Activated T-cell treated with anti-CD3 and anti-CD28 coated beads, Interleukin-2, amount 50 U/mL, for 1 hour (primary cell): Measurements from ENCODE around the gene TELO2.

ENCODE experiments used
- DNase-seq: peaks from one replicate; pipeline ENCODE4 v3.0.0-alpha.2; 2020

TELO2 gene

DNA sequence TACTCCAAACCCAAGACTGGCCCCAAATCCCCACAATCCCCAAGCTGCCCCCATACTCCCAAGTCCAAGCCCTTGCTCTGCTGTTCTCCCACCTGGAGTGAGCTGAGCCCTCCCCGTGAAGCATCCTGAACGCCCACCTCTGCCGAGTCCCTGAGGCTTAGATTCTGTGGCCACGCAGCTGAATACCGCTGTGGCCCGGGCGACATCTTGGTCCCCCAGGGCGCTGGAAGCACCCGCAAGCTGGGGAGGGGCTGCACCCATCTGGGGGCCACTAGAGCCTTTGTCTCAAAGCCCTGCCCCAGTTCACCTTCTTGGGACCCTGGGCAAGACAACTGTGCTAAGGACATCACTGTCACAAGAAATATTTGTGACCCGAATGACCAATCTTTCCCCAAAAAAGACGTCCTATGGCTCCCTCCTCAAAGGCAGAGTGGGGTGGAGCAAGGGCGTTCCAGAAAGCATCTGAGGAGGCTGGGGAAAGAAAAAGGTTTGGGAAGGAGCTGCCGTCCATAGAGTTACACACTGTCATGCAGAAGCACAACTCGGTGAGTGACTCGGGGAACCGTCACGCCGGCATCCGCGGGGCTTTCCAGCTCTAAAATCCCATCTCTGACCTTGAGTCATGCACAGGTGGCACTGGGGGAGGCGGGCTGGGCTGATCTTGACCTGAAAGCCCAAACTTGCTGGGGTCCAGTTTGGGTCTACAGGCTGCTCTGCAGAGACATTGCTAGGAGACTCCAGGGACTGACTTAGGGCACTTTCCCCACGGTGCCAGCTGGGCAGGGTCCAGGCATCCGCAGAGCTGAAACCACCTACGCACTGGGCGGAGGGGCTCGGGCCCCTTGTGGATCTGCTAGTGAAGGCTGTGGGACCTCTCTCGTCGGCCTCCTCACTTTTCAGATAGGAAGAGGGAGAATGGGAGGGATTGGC is 11.0 kb upstream of the TELO2 start:
- no peak for DNase-seq

DNA sequence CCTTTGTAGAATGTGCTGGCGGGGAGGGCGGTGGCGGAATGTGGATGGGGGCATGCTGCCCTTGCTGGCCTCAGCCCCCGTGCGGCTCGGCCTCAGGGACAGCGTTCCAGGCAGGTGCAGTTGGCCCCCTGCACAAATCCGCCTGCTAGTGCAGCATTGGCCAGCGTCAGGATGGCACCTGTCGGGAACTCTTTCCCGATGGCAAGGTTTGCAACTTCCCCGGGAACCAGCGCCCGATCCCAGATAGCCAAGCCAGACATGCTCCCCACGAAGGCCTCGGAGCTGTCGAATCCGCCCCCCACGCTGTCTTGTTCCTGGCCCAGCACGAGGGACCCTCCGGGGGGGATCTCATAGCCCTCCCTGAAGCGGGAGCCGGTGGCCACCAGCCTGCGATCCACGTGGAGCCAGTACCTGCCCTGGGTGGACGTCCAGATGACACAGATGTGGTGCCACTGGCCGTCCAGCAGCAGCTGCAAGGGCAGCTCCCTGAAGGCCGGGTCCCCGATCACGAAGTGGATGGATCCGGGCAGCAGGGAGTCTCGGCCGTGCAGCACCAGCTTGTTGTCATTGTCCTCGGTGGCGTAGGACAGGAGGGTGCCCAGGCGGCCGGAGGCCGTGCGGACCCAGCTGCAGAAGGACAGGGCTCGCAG is 7.2 kb upstream of the TELO2 start:
- DNase-seq, result no peak

DNA sequence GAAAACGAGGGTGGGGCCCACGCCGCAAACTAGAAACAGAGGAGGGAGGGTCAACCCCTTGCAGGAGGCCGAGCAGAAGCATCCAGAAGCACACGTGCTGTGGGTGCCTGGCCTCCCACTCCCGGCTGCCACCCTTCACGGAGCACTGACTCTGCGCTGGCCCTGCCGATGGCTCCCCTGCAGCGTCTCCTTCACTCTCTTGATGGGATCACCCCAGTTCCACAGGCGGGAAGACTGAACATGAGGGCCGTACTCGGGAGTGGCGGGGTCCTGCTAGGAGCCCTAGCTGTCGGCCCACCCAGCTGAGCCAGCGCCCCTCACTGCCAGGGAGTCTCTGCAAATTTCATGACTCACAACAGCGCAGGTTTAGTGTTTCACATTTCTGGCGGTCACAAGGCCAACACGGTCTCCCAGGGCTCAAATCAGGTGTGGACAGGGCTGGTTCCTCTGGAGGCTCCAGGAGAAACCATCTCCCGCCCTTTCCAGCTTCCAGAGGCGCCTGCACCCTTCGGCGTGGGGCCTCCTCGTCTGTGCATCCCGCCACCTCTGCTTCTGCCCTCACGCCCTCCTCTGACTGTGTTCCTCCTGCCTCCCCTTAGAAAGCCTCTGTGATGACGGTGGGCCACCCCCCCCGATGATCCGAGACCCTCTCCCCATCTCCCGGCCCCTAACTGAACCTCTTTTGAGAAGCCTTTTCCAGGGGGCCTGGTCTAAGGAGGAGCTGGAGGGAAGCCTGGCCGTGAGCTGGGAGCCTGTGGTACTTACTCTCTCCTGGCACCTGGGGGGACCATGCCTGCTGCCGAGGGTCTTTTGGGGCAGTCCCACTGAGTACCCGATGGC is 6.4 kb upstream of the TELO2 start:
- no peak for DNase-seq

DNA sequence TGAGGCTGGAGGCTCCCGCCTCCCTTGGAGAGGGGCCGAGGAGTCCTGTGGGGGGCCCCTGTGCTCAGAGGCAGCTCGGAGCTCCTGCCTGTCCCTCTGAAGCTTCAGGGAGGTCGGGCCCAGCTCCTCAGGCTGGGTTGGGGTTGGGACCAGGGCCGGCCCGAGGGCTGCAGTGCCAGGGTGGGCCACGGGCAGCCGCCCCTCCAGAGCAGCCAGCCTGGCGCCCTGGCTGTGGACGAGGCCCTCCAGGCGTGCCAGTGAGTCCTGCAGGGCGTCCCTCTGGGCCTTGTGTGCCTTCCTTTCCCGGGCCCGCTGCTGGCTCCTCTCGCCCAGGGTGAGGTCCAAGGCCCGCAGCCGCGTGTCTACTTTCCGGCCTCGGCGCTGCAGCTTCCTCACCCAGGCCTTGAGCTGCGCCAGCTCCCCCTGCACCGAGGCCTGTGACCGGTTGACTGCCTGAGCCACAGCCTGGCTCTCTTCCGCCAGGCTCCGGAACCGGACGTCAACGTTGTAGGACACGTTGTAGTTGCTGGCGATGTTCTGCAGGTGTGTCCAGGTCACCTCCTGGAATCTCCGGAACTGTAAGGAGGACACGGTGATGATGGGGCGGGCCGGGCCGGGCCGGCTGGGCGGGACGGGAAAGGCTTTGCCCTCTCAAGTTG is 5.6 kb upstream of the TELO2 start:
- DNase-seq, result no peak

DNA sequence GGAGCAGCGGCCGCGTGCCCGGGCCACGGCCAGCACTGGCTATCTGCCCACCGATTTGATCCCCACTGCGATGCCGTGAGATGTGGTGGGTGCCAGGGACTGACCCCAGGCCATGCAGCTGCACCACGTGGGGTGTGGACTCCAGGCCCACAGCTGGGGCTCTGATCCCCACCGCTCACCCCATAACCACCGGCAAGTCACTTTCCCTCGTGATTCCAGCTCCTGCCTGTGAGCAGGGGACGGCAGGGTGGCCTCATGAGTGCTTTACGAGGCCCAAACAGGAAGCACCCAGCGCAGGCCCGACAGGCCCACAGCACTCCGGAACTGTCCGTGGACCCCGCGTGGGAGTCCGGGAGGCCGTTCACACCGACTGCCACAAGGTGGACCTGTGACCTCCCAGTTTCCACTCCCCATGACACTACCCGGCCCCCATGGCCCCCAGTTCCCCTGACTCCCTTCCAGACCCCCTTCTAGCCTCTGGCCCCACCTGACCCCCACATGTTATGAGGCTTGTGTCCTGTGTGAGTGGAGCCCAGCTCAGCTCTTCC is 5.0 kb upstream of the TELO2 start:
- DNase-seq, result no peak

DNA sequence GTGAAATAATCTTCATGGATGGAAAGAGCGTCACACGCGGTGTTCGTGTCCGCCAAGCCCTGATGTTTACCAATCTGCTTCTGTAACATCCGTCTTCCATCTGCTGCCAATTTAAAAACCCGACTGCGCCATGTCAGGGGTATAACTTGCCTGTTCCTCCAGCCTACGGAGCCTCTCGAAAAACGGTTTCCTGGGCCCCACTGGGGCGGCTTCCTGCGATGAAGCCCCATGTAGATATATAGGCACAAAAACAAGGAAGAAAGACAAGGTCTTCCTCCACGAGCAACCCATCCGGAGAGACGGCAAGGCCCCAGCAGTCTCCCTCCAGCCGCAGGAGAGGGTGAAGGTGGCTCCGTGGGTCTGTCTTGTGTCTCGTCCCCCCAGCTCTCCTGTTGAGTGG is 4.5 kb upstream of the TELO2 start, which contains the start of gene PTX4:
PTX4 (minus strand) TSS at position 326 of the 400 bp plus-strand sequence; CDS start at position 291, 35 bp downstream.
- DNase-seq, result no peak

DNA sequence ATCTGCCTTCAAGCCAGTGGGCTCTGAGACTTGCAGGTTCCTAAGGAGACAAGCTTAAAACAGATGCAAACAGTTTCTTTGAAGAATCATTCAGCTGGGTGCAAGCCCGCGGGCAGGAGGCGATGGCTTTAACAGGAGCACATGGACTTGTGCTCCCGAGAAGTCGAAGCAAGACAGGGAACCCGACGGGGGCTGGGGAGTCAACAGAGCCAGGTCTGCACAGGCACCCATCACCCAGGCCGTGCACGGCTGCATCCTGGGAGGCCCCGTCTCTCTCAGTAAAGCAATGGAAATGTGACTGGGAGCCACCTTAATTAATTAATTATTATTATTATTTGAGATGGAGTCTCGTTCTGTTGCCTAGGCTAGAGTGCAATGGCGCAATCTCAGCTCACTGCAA is 4.1 kb upstream of the TELO2 start:
- DNase-seq, result no peak

DNA sequence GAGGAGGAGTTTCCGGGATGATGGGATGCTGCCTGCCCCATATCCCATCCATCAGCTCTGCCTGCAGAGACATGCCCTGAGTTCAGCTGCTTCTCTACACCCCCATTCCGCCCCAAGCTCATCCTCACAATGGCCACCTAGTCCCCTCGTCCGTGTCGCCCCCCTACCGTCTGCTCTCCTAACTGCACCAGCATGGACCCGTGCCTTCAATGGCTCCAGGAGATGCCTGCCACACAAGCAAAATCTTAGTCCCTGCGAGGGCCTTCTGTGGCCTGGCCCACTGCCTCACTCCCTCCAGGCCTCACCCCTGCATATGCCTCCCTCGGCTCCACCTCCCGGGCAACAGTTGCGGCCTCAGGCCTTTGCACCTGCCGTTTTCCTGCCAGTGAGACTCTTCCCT is 1.8 kb upstream of the TELO2 start:
- no peak for DNase-seq

DNA sequence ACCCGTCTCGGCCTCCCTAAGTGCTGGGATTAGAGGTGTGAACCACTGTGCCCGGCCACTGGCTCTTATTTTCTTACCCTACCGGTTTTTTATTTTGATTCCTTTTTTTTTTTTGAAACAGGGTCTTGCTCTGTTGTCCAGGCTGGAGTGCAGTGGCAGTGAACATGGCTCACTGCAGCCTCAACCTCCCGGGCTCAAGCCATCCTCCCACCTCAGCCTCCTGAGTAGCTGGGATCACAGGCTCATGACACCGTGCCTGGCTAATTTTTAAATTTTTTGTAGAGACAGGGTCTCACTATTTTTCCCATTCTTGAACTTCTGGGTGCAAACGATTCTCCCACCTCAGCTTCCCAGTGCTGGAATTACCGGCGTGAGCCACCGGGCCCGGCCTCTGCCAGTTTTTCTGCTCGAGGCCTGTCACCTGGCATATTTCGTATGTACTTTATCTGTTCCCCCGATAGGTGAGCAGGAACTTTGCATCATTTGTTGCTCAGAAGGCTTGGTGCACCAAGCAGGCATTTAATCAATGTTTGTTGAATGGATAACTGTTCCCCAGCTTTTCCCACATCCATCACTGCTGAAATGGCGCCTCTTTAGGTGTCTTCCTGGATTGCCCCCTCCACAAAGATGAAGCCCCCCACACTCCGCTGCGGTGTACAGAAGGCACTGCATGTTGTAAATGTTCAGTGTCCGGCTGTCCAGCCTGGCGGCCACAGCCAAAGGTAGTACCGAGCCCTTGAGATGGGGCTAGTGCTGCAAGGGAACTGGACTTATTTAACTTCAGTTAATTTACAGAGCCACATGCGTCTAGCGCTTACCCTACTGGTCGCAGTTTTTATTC is 858 bp upstream of the TELO2 start:
- DNase-seq, result no peak

DNA sequence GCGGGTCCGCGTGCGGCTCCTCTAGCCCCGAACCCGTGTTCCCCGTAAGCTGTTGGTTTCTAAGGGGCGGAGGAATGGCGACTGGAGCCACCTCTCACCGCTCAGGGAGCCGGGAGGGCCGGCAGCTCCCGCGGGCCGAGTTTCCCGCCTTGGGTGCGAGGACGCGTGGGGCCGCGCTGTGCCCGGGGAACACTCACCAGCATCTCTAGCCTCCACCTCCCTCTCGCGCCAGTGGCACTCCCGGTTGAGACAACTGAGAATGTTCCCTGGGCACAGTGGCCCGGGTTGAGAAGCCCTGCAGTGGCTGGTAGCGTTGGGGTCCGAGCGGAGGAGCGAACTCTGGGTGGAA is 560 bp downstream of the TELO2 start:
- DNase-seq, result no peak

DNA sequence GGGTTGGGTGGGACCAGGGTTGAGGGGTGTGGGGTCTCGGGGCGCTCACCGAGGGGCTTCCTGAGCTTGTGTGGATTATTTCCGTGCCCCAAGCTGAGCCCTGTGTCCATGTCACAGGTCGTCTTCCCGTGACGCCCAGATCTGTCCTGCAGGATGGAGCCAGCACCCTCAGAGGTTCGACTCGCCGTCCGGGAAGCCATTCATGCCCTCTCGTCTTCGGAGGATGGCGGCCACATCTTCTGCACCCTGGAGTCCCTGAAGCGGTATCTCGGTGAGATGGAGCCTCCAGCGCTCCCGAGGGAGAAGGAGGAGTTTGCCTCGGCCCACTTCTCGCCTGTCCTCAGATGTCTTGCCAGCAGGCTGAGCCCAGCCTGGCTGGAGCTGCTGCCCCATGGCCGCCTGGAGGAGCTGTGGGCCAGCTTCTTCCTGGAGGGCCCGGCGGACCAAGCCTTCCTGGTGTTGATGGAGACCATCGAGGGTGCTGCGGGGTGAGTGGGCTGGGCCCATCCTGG is 1.0 kb downstream of the TELO2 start:
- DNase-seq, result no peak

DNA sequence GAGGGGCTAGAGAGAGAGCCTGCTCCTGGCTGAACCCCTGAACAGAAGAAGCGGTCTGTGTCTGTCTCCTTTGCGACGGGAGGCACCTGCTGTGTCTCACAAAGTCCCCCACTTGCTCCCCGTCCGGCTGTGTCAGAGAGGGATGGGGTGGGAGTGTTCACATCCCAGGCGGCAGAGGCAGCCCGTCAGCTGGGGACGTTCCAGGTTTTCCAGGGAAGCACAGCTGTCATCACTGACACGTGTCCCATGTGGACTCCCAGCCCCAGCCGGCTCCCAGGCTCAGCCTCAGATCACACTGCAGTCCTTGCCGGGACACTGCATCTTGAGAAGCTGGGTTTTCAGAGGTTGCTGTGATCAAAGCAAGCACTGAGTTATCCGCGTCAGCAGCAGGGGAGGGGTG is 1.6 kb downstream of the TELO2 start:
- no peak for DNase-seq

DNA sequence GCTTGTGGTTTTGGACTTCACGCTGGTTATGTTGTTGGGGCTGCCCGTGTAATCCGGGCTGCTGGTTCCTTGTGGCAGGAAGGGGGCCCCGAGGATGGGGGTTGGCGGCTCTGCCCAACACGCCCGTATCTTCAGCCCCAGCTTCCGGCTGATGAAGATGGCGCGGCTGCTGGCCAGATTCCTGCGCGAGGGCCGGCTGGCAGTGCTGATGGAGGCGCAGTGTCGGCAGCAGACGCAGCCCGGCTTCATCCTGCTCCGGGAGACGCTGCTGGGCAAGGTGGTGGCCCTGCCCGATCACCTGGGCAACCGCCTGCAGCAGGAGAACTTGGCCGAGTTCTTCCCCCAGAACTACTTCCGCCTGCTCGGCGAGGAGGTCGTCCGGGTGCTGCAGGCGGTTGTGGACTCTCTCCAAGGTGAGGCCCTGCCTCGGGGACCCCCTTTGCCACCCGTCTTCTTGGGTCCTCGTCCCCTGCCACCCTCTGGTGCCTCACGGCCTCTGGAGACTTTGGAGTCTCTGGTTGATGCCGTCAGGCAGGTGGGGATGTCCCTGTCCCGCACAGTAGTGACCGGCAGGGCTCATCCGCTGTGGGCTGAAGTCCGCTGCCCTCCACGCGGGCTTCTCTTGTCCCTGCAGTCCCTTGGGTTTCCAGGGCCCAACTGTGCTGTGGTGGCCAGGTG is 2.2 kb downstream of the TELO2 start:
- no peak for DNase-seq

DNA sequence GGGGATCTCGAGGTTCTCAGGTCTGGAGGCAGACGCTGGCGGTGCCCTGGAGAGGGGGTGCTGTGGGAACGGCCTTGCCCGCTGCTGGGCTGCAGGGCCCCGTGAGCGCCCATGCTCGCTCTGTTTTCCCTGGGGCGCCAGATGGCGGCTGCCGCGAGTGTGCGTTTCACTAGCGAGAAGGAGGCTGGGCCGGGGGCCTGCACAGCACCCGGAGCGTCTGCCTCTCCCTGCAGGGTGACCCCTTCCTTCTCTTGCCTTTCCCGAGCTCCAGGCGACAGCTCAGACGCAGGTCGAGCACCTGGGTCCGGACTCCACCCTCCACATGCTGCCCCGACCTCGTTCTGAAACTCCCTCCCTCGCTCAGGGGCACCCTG is 2.7 kb downstream of the TELO2 start:
- DNase-seq, result no peak

DNA sequence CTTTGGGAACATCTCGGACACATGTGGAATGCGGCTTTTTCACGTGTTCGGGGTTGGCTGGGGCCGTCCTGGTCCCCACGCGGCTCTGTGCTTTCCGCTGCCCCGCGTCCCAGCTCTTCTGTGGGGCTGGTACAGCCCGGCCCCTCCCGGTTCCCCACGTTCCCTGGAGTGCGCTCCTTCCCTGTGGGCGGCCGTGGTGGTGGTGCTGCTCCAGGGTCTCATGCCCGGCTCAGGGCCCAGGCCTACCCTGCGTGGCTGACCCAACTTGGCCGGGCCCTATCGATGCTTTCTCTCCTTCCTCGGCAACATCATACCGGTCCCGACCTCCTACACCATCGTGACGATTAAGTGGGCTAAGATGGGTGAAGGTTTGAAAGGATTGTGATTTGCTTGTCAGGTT is 3.3 kb downstream of the TELO2 start:
- DNase-seq, result no peak

DNA sequence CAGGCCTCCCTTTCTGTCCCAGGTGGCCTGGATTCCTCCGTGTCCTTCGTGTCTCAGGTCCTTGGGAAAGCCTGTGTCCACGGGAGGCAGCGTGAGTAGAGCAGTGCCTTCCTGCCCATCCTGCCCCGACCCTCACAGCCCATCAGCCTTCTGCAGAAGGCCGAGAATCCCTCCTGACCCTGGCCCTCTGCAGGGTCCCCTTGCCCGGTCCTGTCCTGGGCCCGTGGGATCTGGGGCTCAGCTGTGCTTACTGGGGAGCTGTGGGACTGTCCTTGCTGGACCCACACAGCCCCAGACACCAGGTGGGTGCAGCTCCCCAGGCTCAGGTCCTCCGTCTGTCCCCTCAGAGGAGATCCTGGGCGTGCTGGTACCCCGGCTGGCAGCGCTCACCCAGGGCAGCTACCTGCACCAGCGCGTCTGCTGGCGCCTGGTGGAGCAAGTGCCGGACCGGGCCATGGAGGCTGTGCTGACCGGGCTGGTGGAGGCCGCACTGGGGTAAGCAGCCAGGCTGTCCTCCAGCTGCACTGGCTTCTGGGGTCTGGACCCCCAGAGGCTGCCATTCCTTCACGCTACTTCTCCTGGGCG is 3.9 kb downstream of the TELO2 start:
- DNase-seq, result no peak

DNA sequence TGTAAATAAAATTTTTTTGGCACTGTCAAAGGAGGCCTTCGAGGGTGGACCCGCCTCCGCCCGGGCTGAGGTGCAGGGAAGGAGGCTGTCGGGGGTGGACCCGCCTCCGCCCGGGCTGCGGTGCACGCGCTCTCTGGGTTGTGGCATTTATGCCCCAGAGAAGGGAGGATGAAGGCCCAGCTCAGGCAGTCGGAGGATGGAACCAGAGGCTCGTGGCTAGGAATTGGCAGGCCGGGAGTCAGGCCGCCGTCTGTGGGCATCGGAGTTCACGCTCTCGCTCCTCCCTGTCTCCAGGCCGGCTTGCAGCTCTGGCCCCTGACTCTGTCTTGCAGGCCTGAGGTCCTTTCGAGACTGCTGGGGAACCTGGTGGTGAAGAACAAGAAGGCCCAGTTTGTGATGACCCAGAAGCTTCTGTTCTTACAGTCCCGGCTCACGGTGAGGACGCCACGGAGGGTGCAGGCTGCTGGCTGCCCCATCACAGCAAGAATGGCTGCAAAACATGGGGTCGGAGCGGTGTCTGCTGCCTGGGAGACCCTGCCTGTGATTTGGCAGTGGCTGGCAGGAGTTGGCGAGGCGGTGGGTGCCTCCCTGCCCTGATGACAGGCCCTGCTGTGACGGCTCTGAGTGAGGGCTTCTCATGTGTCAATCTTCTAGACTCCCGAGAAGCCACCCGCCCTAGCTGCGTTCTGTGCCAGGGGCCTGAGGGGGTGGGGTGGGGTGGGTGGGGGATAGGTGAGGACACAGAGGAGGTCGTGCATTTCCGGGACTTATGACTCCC is 5.9 kb downstream of the TELO2 start:
- no peak for DNase-seq

DNA sequence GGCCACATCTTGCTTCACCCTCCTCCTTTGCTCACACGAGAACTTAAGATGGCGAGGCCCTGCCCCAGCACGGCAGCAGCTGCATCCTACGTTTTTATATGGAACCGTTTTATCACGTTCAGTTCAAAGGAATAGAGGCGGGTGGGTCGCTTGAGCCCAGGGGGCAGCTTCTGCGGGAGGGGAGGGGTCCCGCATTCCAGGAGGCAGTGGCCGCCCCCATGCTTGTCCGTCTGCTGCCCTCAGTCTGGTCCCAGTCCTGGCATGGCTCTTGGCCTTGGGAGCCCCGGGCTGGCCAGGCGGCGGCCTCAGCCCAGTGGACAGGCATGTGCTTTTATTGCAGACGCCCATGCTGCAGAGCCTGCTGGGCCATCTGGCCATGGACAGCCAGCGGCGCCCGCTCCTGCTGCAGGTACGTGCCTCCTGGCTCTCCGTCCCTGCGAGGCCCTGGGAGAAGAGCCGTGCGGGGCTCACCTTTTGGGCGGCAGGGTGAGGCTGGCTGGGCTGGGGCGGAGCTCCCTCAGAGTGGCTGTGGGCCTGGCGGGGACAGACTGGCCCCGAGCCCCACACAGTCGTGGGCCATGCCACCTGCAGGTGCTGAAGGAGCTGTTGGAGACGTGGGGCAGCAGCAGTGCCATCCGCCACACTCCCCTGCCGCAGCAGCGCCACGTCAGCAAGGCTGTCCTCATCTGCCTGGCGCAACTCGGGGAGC is 6.8 kb downstream of the TELO2 start:
- no peak for DNase-seq
